Stimulated activated CD4-positive, alpha-beta T cell treated with anti-CD3 and anti-CD28 coated beads, Interleukin-12 subunit alpha, Interleukin-12 subunit beta, amount 100 ng/mL, for 4 hours (primary cell): Measurements from ENCODE around the gene SLC5A10.
"Not testable (repeated sequence)": the region's sequence is repeated elsewhere in the genome, so short reads cannot be mapped to it uniquely, and the experiment has no call there.

Experiments used
- DNase-seq: peaks from one replicate; pipeline ENCODE4 v3.0.0-alpha.2; 2020

Gene SLC5A10

DNA sequence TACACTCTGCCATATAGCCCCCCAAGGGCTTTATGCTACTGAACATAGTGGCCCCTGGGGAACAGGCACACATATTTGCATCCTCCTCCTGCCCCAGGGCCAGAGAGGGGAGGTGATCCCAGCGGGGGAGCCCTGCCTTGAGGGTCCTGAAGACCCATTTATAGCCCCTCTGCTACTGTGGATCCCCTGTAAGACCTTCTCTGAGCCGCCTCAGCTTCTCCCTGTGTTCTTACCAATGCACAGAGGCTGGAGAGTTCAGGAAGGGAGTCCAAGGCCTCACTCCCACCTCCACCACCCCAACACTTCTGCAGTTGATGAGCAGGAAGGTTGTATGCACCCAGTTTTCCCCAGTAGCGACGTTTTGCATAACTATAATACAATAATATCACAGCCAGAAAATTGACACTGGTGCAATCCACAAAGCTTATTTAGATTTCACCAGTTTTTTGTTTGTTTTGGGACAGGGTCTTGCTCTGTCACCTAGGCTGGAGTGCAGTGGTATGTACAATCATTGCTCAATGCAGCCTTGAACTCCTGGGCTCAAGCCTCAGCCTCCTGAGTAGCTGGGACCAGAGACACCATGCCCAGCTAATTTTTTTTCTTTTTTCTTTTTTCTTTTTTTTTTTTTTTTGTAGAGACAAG lies 53.9 kb downstream of the SLC5A10 start:
- DNase-seq, result no peak

- DNase-seq, result no peak
These were observed 54.7 kb downstream of the SLC5A10 start for GRCh38 chr17:19006698-19007097.

DNA sequence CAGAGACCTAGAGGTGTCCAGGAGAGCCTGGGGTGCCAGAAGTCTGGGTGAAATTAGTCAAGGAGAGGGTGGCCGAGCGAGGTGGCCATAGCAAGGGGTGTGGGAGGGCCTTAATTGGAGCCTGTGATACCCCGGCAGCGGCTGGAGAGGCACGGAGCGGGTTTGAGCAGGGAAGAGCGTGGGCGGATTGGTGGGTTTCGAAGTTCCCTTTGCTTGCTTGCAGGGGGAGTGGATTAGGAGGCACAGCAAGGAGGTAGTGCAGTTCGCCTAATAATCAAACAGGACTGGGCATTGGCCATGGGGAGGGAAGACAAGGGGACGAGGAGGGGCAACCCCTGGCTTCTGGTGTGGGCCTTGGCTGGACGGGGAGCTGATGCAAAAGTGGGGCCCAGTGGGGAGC lies 58.0 kb downstream of the SLC5A10 start:
- DNase-seq, result no peak

- no peak for DNase-seq
These were observed 59.0 kb downstream of the SLC5A10 start for GRCh38 chr17:19010729-19011505.

DNA sequence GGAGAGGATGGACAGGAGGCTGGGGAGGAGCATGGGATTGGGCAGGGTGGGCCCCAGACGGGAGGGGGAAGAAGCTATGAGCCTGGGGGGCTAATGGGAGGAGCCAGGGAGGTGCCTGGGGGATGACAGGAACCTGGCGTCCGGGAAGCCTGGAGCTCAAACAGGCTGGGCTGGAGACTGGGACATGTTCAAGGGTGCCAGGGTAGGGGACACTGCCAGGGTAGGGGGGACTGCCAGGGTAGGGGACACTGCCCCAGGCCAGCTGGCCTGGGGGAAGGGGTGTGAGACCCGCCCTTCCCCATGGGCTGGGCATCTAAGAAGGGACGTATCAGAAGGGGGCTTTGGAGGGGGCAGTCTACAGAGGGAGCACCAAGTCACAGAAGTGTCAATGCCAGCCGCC lies 59.6 kb downstream of the SLC5A10 start:
- no peak for DNase-seq

DNA sequence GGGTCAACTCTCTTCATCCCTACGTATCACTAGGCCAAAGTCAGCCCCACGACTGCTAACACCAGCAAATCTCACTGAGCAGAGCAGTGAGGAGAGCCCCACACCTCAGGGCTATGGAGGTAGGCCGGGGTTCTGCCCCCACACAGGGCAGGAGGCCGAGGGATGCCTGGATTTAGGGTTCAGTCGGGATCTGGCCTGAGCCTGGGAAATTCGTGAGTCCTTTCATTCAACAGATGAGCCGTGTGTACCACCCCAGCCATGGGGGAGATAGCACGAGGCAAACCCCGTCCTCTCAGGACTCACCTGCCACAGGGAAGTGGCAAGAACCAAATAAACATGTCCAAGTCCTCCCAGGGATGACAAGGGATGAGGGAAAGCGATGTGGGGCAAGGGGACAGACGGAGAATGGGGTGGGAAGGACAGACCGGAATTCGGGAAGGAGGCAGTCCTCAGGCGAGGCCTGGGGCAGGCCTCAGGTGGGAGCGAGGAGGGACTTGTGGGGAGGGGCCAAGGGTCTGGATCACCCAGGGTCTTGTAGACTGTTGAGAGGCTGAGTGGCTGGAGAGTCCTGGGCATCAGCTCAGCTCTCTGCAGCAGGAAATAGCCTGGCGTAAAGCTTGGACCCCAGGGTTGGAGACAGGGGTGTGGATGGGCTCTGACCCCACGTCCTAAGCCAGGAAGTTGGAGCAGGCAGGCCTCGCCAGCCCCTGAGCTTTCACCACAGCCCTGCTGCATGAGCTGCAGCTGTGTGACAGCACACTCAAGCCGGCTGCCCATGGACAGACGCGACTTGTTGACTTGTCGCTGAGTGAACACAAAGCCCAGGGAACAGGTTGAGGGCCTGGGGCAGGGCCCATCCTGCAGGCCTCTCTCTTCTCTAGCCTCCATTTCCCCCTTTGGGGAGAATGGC lies 60.5 kb downstream of the SLC5A10 start:
- DNase-seq, result no peak

DNA sequence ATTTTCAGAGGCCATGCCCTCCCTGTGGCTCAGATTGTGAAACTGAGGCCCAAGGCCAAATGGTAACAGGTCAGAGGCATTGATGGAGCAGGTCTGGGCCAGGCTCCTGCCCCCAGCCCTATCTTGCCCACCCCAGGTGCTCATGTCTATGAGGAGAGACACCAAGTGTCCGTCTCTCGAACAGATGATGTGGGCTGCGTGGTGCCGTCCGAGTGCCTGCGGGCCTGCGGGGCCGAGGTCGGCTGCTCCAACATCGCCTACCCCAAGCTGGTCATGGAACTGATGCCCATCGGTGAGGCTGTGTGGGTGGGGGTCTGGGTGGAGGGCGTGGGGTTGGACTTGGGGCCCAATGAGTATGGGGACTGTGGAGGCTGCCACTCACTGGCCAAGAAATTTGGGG lies 61.3 kb downstream of the SLC5A10 start:
- DNase-seq, result no peak

GRCh38 chr17:19013806-19014627 lies 62.1 kb downstream of the SLC5A10 start:
- no peak for DNase-seq

DNA sequence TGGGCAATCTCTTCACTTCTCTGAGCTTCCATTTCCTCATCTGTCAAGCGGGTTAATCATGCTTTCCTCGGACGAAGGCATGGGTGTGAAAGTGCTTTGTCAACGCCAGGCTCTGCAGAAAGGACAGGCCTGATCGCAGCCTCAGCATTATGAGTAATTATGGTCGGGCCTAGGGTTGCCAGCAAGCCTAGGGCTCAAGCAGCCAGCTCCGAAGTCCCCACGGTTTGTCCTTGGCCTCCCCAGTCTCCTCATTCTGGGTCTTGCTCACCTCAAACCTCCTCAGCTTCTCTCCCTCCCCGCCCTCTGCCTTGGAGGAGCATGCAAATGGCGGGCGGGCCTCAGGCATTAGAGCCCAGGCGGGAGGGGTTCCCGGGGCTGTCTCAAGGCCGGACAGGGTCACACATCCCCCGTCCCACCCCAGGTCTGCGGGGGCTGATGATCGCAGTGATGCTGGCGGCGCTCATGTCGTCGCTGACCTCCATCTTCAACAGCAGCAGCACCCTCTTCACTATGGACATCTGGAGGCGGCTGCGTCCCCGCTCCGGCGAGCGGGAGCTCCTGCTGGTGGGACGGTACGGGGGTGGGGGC lies 62.8 kb downstream of the SLC5A10 start:
- no peak for DNase-seq

DNA sequence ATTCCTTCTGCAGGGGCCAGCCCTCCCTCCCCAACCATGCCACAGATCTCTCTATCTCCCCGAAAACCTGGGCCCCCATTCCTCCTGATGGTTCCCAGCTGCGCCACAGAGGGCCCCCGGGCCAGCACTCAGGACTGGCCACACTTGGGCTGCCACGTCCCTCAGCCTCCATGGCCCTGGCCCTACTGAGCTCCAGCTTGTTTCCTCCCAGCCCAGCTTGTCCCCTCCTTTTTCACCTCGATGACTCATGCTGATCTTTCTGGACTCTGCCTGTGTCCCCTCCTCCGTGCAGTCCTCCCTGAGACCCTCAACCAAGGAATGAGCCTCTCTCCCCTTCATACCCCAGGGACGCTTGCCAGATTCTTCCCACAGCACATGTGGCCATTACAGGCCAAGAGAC lies 63.5 kb downstream of the SLC5A10 start:
- no peak for DNase-seq

DNA sequence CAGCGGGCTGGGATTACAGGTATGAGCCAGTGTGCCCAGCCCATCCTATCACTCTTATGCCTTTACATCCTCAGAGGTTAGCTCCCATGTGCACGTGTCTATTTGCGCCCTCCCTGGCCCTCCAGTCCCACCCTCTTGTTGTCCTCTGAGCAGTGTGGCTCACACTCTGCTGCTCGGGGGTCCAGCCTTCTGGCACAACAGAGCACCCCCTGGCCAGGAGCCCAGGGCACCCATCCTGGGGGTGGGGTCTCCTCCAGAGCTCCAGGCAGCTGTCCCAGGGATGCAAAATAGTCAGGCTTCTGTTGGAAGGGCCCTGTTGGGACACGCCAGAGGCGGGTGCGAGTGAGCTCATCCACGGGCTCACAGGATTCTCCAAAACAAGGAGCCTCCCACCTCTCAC lies 64.3 kb downstream of the SLC5A10 start:
- no peak for DNase-seq

DNA sequence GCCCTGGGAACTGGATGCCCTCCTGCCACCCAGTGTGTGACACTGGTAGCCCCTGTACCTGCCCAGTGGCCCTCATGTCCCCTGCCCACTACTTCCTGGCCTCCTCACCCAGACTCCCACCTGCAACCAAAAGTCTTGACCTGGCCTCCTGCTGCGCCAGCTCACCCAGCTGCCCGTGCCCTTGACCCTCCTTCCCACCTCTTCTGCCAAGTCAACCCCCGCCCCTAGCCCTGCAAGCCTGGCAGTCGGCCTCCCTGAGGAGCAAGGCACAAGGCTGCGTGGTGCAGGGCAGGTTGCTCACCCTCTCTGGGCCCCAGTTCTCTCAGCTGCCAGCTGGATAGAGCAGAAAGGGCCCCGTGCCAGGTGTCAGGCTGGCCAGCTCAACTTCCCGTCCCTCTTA lies 64.9 kb downstream of the SLC5A10 start:
- DNase-seq, result no peak

GRCh38 chr17:19017401-19017800 lies 65.4 kb downstream of the SLC5A10 start:
- DNase-seq, result no peak

DNA sequence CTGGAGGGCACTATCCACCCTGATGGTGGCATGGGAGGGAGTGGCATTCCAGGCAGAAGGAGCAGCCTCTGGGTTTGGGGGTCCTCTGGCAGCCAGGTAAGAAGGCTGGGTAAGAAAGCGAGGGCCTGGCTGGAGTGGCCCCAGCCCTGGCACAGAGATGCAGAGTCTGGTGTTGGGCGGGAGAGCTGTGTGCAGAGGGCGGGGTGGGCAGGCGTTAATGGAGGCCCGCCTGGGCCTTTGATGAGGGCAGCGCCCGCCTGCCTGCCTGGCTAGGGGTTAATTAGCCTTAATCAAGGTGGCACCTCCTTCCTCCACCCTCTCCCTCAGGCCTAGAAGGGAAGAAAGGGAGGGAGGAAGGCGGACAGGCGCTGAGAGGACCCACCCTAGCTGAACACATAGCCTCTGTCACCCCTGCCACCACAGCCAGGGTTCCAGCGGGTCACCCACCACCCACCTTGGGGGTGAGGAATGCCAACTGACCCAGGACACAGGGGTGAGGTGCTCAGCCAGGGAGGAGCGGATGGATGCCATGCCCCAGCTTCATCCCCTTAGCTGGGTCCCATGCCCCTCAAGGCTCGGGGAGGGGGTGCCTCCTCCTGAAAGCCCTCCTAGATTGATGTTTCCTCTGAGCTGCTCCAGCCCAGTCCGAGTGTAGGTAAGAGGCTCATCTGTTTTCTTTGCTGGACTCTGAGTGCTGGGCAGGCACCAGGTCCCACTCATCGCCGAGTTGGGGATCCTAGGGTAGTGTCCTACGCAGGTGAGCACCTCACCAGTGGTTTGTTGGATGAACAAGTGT lies 66.0 kb downstream of the SLC5A10 start:
- DNase-seq, result no peak

DNA sequence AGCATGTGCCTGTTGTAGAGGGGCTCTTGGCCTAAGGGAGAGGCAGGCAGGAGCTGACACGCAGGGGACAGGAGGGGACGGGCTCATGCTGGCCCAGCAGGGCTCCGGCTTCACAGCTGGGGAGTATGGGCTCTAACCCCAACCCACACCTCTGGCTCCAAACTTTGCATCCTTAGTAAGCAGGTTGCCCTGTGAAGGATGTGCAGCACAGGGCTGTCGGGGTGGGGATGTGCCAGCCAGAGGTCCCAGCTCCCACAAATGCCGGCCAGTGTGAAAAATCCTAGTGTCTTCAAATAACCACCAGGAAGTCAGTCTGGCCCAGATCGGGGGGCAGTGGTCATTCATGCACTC lies 66.6 kb downstream of the SLC5A10 start:
- no peak for DNase-seq

DNA sequence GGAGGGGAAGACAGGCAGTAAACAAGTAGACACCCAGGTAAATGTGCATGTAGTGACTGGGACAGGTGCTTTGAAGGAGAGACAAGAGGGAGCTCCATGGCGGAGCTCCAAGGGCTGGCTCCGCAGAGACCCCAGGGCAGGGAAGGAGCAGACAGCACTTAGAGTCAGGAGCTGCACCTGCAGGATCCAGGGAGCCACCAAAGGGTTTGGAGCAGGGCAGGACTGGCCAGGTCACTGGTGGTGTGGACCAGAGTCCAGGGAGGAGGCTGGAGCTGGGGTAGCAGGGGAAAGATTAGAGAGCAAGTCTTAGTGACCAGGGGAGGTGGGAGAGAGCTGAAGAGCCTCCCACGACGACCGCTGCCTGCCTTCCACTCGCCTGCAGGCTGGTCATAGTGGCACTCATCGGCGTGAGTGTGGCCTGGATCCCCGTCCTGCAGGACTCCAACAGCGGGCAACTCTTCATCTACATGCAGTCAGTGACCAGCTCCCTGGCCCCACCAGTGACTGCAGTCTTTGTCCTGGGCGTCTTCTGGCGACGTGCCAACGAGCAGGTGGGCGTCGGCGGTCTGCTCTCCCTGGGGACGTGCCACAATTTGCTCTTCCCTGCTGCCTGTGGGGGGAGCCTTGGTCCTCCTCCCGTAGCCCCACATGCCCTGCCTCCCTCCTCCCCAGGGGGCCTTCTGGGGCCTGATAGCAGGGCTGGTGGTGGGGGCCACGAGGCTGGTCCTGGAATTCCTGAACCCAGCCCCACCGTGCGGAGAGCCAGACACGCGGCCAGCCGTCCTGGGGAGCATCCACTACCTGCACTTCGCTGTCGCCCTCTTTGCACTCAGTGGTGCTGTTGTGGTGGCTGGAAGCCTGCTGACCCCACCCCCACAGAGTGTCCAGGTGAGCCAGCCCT lies 67.3 kb downstream of the SLC5A10 start:
- DNase-seq, result no peak

- DNase-seq, result no peak
These were observed 68.1 kb downstream of the SLC5A10 start for GRCh38 chr17:19020016-19020415.

- DNase-seq, result not testable (repeated sequence)
These were observed 69.2 kb downstream of the SLC5A10 start for GRCh38 chr17:19021011-19021621.

DNA sequence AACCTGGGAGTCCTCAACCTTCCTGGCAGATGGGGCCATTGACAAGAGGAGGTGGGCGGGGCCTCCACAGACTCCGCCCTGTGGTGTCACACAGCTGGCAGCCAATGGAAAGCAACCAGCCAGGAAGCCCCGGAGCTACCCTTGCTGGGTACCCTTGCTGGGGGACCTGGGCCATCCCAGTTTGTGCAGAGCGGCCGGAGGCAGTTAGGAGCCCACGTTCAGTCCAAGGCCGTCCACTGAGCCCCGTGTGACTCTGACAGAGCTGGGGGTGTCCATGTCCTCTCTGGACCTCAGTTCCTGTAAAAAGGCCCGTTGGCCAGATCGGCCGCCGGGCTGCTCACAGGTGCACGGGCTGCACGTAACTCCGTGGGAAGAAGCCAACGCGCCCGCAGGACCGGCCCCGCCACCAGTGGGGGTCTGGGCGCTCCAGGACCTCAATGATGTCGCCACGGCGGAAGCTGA lies 69.7 kb downstream of the SLC5A10 start:
- DNase-seq, result peak; percentile 47

DNA sequence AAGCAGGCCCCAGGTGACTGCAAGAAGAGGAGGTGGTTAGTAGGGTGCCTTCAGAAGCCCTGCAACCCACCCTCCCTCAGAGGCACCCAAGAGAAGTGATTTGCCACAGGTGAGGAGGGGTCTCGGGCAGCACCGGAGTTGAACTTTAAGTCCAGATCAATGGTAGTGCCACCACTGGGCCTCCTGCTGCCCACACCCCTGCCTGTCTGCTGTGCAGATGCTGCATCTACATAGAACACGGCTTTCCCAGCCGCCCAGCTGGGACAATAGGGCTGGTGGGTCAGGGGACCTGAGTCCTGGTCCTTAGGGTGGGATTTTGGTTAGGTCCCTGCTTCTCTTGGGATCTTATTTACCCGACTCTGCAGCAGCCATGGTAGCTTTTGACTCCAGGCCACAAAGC lies 70.2 kb downstream of the SLC5A10 start:
- no peak for DNase-seq
